Neural cell (in vitro differentiated cells): Measurements from ENCODE around the gene NSG1. TPM values are rescaled to one million over a fixed set of nuclear protein-coding genes. Genes with fewer than 3 reads are reported as not detected.

ENCODE experiments used
- H2AFZ ChIP-seq: fragments of 200-600, 300-800 bp; sonication (generic), shearing (Covaris generic); 2 replicates; pipeline ENCODE4 v1.6.0; 2014; ENCODE audit warnings: low read depth, mild to moderate bottlenecking, antibody characterized with exemption, low read length, moderate library complexity
- H3F3A ChIP-seq: fragments of 200-600 bp; shearing (Covaris generic); 2 replicates; pipeline ENCODE4 v1.6.1; 2016; ENCODE audit warnings: mild to moderate bottlenecking, moderate library complexity, mixed read lengths, antibody characterized with exemption, low read length; ENCODE audit not compliant: insufficient read depth, poor library complexity, severe bottlenecking
- H3K27ac ChIP-seq: fragments of 200-600, 300-800 bp; sonication (generic), shearing (Covaris generic); 2 replicates; pipeline ENCODE4 v1.5.1; 2014; ENCODE audit warnings: mild to moderate bottlenecking, low read length, moderate library complexity
- H3K27me3 ChIP-seq: fragments of 300-800, 200-600 bp; sonication (generic), shearing (Covaris generic); 2 replicates; pipeline ENCODE4 v1.6.0; 2014; ENCODE audit warnings: mild to moderate bottlenecking, low read depth, low read length, moderate library complexity; ENCODE audit not compliant: insufficient read depth
- H3K36me3 ChIP-seq: fragments of 300-800, 200-600 bp; sonication (generic), shearing (Covaris generic); 2 replicates; pipeline ENCODE4 v1.5.1; 2014; ENCODE audit warnings: mild to moderate bottlenecking, antibody characterized with exemption, low read length, moderate library complexity; ENCODE audit not compliant: insufficient read depth
- H3K4me2 ChIP-seq: fragments of 300-800, 200-600 bp; sonication (generic), shearing (Covaris generic); 2 replicates; pipeline ENCODE4 v1.6.0; 2014; ENCODE audit warnings: mild to moderate bottlenecking, low read length
- H3K4me3 ChIP-seq: fragments of 300-800, 200-600 bp; sonication (generic), shearing (Covaris generic); 2 replicates; pipeline ENCODE4 v1.5.1; 2014; ENCODE audit warnings: mild to moderate bottlenecking, low read length, moderate library complexity
- H3K79me2 ChIP-seq: fragments of 200-600 bp; shearing (Covaris generic); replicated peaks from 2 replicates; pipeline ENCODE4 v1.6.0; 2014; ENCODE audit warnings: mild to moderate bottlenecking, low read length, moderate library complexity; ENCODE audit not compliant: insufficient read depth
- H3K9ac ChIP-seq: fragments of 300-800, 200-600 bp; sonication (generic), shearing (Covaris generic); 2 replicates; pipeline ENCODE4 v1.6.1; 2016; ENCODE audit warnings: mild to moderate bottlenecking, low read length, mixed read lengths
- H3K9me2 ChIP-seq: fragments of 200-600 bp; shearing (Covaris generic); 2 replicates; pipeline ENCODE4 v1.6.1; 2016; ENCODE audit warnings: mild to moderate bottlenecking, low read length, mixed read lengths; ENCODE audit not compliant: insufficient read depth
- H3K9me3 ChIP-seq: fragments of 200-600, 300-800 bp; sonication (generic), shearing (Covaris generic); 2 replicates; pipeline ENCODE4 v1.6.1; 2016; ENCODE audit warnings: mild to moderate bottlenecking, mixed run types, low read length, moderate library complexity, mixed read lengths
- H4K20me1 ChIP-seq: fragments of 200-600 bp; shearing (Covaris generic); 2 replicates; pipeline ENCODE4 v1.6.1; 2016; ENCODE audit warnings: mild to moderate bottlenecking, mixed run types; ENCODE audit not compliant: insufficient read depth
- EP300 ChIP-seq: fragments of 450-650 bp; conservative IDR thresholded peaks from 2 replicates; pipeline ENCODE4 v1.6.1; 2014; ENCODE audit warnings: antibody characterized with exemption, mild to moderate bottlenecking, moderate library complexity; ENCODE audit not compliant: poor library complexity, severe bottlenecking
- EZH2 ChIP-seq: fragments of 200-600, 300-800 bp; shearing (Covaris generic), sonication (generic); IDR thresholded peaks from 2 replicates; pipeline ENCODE4 v1.6.1; 2014; ENCODE audit warnings: antibody characterized with exemption, low read length, borderline replicate concordance, mild to moderate bottlenecking; ENCODE audit not compliant: insufficient read depth, poor library complexity, severe bottlenecking
- MXI1 ChIP-seq: fragments of 450-650 bp; conservative IDR thresholded peaks from 2 replicates; pipeline ENCODE4 v1.6.1; 2014; ENCODE audit warnings: antibody characterized with exemption, mild to moderate bottlenecking; ENCODE audit not compliant: poor library complexity, severe bottlenecking
- POLR2AphosphoS5 ChIP-seq: IDR thresholded peaks from 2 replicates; pipeline ENCODE4 v1.6.1; 2012
- RAD21 ChIP-seq: fragments of 450-650 bp; conservative IDR thresholded peaks from 2 replicates; pipeline ENCODE4 v1.6.1; 2014; ENCODE audit warnings: antibody characterized with exemption, mild to moderate bottlenecking, moderate library complexity
- SMC3 ChIP-seq: fragments of 450-650 bp; conservative IDR thresholded peaks from 2 replicates; pipeline ENCODE4 v1.6.1; 2014; ENCODE audit warnings: antibody characterized with exemption, mild to moderate bottlenecking, moderate library complexity; ENCODE audit not compliant: poor library complexity
- TAF1 ChIP-seq: IDR thresholded peaks from 2 replicates; pipeline ENCODE4 v1.6.1; 2012; ENCODE audit warnings: low read depth
- polyA plus RNA-seq: library from polyadenylated mRNA; depleted of rRNA; stranded (reverse); fragments of >200 nt; gene quantifications from 2 replicates; pipeline ENCODE4 v1.2.3, GENCODE V29; 2014
- TF ChIP-seq, protein P1 (sequence below): fragments of 450-650 bp; IDR thresholded peaks from 2 replicates; pipeline ENCODE4 v1.5.1; 2014; ENCODE audit warnings: antibody characterized with exemption, mild to moderate bottlenecking, moderate library complexity; ENCODE audit not compliant: poor library complexity, severe bottlenecking
- TF ChIP-seq, protein P2 (sequence below): IDR thresholded peaks from 2 replicates; pipeline ENCODE4 v1.6.1; 2012; ENCODE audit warnings: borderline replicate concordance

The NSG1 gene
- polyA plus RNA-seq, 1 donor from 2014 or later: 921 TPM

DNA sequence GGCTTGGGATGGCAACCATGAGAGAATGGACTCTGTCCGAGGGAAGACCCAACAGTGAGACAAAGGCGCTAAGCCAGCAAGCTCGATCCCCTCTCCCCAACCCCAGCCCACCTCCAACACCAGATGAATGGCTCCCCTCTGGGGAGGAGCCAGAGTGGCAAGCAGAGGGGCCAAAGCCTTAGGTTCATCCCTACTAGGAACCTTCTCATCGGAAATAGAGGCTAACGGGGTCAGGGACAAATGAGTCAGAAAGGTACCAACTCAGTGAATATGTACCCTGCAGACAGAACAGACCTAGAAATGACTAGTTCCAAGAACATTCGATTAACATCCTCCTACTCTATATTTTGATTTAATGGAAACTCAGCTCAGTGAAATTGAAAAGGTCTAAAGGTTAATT, 73.9 kb downstream of the NSG1 start:
- Histone ChIP-seq H3K27me3 (no peaks in the 10 kb centered on the region), H3K4me3 (no peak overlapping the region), H2AFZ (no peak overlapping the region), H3K4me2 (no peak overlapping the region), H4K20me1 (no peaks in the 10 kb centered on the region), H3K79me2 (no peaks in the 10 kb centered on the region), H3F3A (no peaks in the 10 kb centered on the region), H3K36me3 (no peaks in the 10 kb centered on the region), H3K27ac (no peak overlapping the region), H3K9me3 (no peaks in the 10 kb centered on the region), H3K9ac (no peak overlapping the region), H3K9me2 (no peaks in the 10 kb centered on the region)
- TF ChIP-seq EP300 (no peak), MXI1 (no peak), EZH2 (no peak), POLR2AphosphoS5 (no peak)
- TF ChIP-seq, protein P1, sequence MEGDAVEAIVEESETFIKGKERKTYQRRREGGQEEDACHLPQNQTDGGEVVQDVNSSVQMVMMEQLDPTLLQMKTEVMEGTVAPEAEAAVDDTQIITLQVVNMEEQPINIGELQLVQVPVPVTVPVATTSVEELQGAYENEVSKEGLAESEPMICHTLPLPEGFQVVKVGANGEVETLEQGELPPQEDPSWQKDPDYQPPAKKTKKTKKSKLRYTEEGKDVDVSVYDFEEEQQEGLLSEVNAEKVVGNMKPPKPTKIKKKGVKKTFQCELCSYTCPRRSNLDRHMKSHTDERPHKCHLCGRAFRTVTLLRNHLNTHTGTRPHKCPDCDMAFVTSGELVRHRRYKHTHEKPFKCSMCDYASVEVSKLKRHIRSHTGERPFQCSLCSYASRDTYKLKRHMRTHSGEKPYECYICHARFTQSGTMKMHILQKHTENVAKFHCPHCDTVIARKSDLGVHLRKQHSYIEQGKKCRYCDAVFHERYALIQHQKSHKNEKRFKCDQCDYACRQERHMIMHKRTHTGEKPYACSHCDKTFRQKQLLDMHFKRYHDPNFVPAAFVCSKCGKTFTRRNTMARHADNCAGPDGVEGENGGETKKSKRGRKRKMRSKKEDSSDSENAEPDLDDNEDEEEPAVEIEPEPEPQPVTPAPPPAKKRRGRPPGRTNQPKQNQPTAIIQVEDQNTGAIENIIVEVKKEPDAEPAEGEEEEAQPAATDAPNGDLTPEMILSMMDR: no peak

DNA sequence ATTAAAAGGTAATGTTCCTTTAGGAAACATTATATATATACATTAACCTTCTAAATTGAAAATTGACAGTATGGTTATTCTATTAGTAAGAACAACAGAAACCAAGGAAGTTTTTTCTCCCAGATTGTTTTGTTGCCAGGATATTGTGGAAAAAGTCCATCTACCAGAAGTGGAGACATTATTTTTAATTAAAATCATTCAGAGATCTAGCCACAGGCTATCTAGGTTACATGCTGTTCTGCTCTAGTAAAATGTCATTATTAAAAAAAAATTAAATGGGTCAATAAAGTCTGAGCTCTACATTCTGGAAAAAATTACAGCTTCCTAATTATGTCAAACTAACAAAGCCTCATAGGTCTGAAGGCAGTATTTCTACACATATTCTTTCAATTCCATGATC, 74.3 kb downstream of the NSG1 start:
- Histone ChIP-seq H3K9ac (no peak overlapping the region), H3K4me3 (no peak overlapping the region)

More for the DNA sequence above, 74.3 kb downstream of the NSG1 start:
- no peaks in the 10 kb centered on the region for H3F3A ChIP-seq
- no peaks in the 10 kb centered on the region for H3K9me3 ChIP-seq
- H3K79me2 ChIP-seq: no peaks in the 10 kb centered on the region
- H3K27ac ChIP-seq: no peak overlapping the region
- no peaks in the 10 kb centered on the region for H3K9me2 ChIP-seq
- no peak overlapping the region for H3K4me2 ChIP-seq
- H4K20me1 ChIP-seq: no peaks in the 10 kb centered on the region
- no peak for TF ChIP-seq POLR2AphosphoS5
- no peak for TF ChIP-seq EP300
- no peak for TF ChIP-seq RAD21
- no peak for TF ChIP-seq SMC3
- TF ChIP-seq, protein P2, sequence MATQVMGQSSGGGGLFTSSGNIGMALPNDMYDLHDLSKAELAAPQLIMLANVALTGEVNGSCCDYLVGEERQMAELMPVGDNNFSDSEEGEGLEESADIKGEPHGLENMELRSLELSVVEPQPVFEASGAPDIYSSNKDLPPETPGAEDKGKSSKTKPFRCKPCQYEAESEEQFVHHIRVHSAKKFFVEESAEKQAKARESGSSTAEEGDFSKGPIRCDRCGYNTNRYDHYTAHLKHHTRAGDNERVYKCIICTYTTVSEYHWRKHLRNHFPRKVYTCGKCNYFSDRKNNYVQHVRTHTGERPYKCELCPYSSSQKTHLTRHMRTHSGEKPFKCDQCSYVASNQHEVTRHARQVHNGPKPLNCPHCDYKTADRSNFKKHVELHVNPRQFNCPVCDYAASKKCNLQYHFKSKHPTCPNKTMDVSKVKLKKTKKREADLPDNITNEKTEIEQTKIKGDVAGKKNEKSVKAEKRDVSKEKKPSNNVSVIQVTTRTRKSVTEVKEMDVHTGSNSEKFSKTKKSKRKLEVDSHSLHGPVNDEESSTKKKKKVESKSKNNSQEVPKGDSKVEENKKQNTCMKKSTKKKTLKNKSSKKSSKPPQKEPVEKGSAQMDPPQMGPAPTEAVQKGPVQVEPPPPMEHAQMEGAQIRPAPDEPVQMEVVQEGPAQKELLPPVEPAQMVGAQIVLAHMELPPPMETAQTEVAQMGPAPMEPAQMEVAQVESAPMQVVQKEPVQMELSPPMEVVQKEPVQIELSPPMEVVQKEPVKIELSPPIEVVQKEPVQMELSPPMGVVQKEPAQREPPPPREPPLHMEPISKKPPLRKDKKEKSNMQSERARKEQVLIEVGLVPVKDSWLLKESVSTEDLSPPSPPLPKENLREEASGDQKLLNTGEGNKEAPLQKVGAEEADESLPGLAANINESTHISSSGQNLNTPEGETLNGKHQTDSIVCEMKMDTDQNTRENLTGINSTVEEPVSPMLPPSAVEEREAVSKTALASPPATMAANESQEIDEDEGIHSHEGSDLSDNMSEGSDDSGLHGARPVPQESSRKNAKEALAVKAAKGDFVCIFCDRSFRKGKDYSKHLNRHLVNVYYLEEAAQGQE: no peak
- TF ChIP-seq, protein P1: no peak
- TF ChIP-seq MXI1: no peak
- no peak for TF ChIP-seq EZH2
- TF ChIP-seq TAF1: no peak
- no peaks in the 10 kb centered on the region for H3K27me3 ChIP-seq
- no peaks in the 10 kb centered on the region for H3K36me3 ChIP-seq
- H2AFZ ChIP-seq: no peak overlapping the region
